Adipose tissue (tissue), 3 donors: Measurements from ENCODE around the gene ORM1. TPM values are rescaled to one million over a fixed set of nuclear protein-coding genes. Genes with fewer than 3 reads are reported as not detected.
"Not testable (repeated sequence)": the region's sequence is repeated elsewhere in the genome, so short reads cannot be mapped to it uniquely, and the experiment has no call there.

Source experiments
- H3K27ac ChIP-seq: one replicate; pipeline ENCODE4 v1.5.1; 2013; ENCODE audit warnings: low read depth, low read length
- WGBS, 3 donors: extraction: QIAGEN DNeasy Blood & Tissue Kit; methylation state at CpG; one replicate each; pipeline ENCODE4 v1.1.7; 2013; 5-methylcytosine and 5-hydroxymethylcytosine counted together
- polyA plus RNA-seq, 3 donors: library from polyadenylated mRNA; stranded (reverse); fragments of 200-250 nt; gene quantifications; one replicate each; pipeline ENCODE4 v1.2.3, GENCODE V29; 2013
- donor health status: healthy with polysubstance abuse.
- donor health status: Bipolar disorder and iron deficiency.
- donor health status: healthy.

ORM1 gene
- polyA plus RNA-seq: 10 to 100 TPM in 1 of 3 donors, 1 to 10 TPM in 1, not detected in 1; 6.9 to 18.0 TPM

DNA sequence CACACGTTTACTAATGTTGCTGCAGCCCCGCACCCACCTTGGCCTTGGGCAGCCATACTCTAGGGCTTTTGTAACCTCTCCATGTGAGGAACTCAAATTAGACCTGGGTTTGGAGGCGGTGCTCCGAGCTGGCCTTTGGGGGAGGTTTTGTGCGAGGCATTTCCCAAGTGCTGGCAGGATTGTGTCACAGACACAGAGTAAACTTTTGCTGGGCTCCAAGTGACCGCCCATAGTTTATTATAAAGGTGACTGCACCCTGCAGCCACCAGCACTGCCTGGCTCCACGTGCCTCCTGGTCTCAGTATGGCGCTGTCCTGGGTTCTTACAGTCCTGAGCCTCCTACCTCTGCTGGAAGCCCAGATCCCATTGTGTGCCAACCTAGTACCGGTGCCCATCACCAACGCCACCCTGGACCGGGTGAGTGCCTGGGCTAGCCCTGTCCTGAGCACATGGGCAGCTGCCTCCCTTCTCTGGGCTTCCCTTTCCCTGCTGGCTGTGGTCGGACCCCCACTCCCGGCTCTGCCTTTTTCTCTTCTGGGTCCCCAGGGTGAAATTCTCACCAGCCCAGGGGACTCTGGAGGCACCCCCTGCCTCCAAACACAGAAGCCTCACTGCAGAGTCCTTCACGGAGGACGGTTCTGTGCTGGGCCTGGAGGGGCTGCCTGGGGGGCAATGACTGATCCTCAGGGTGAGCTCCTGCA, at the start of gene ORM1:
ORM1 (plus strand) TSS at position 268 of the 701 bp plus-strand sequence; CDS start at position 304, 36 bp downstream.
- WGBS, 3 donors: 54 to 74% (median 73%) methylated on average over 2 to 3 of the region's 15 CpGs
- H3K27ac ChIP-seq: not testable (repeated sequence)

GRCh38 chr9:114273461-114273881, 49.4 kb upstream of the ORM1 start:
- WGBS, 3 donors: 79 to 92% (median 87%) methylated on average over 7 of the region's 7 CpGs
- no peak overlapping the region for H3K27ac ChIP-seq

GRCh38 chr9:114274217-114274616, 48.7 kb upstream of the ORM1 start:
- 93 to 97% (median 93%) methylated on average over 5 of the region's 5 CpGs for WGBS, 3 donors
- H3K27ac ChIP-seq: no peak overlapping the region

DNA sequence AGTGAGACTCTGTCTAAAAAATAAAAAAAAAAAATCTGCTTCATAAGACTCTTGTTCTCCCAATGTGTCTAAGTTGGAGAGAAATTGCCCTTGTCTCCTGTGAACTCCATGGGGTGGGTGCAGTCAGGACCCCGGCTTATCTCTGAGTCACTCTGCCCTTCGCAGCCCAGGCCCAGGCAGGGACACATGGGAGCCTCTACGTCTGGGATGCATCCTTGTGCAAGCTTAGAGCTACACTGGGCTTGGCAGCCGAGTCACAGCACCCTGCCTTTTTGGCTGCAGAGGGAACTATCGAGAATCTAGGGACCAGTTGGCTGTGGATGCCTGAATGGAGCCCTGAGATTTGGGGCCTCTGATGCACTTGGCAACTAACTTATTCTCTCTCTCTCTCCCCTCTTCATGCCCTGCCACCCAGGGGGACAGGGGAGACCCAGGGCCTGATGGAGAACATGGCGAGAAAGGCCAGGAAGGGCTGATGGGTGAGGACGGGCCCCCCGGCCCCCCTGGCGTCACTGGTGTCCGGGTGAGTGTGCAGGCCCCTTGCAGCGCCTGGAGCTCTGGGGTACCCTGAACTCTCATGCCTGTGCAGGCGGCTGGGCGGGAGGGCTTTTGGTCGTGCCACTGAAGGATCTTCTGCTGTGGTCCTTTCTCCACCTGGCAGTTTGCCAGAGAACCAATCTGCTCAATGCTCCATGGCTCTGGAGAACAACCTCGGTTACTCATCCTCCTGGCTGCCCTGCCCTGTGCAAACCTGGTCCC, 47.5 kb upstream of the ORM1 start:
- WGBS, 3 donors: 90 to 91% (median 90%) methylated on average over 15 of the region's 15 CpGs
- H3K27ac ChIP-seq: no peak overlapping the region

DNA sequence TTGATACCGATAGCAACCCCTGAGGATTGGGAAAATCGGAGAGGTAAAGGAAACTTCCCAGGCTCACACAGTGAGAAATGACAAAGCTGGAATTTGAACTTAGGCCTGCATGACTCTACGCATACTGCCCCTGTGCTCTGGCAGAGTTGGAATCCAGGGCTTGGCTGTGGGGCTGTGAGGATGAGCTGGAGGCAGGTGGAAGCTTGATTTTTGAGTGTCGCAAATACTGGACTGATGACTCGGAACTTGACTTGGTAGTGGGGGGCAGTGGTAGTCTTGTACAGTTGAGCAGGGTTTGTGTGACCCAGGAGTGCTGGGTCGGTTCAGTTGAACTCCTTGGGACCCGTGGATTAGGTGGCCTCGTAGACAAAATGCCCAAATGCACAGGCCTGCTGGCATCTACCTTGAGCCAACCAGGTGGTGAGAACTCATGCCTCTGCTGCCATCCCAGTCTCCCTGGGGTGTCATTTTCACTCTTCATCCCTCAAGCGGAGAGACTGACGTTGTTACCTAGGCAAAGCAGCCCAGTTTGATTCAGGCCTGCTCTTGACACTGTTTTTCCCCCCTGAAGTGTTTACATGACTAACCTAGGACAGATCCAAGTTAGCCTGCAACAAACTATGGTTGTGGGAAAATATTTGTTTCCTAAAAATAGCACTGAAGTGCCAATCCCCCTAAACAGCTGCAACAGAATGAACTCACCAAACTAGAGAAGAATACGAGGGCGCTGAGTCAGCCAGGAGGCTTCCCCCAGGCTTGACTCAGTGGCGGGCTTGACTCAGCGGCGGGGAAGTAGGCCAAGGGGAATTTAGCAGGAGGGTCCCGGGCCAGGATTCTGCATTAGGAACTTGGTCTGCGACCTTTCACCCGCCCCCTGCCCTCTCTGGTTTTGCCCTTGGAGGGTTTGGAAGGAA, 45.7 kb upstream of the ORM1 start:
- WGBS, 3 donors: 81 to 89% (median 86%) methylated on average over 18 of the region's 18 CpGs
- H3K27ac ChIP-seq: no peak overlapping the region

DNA sequence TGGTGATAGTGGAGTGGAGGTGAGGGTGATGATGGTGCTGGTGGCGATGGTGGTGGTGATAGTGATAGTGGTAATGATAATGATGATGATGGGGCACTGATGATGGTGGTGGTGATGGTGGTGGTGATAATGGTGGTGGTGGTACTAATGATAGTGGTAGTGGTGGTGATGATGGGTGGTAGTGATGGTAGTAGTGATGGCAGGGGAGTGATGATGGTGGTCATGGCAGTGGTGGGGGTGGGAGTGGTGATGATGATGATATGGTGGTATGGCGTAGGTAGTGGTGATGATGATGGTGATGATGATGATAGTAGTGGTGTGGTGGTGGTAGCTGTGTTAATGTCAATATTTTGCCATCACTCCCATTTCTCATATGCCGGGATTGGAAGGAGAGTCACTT, 44.5 kb upstream of the ORM1 start:
- WGBS, 3 donors: 88 to 94% (median 89%) methylated on average over 2 to 3 of the region's 3 CpGs
- no peak overlapping the region for H3K27ac ChIP-seq

GRCh38 chr9:114278881-114279570, 43.9 kb upstream of the ORM1 start:
- WGBS, 3 donors: 84 to 87% (median 87%) methylated on average over 14 of the region's 14 CpGs
- H3K27ac ChIP-seq: no peak overlapping the region

DNA sequence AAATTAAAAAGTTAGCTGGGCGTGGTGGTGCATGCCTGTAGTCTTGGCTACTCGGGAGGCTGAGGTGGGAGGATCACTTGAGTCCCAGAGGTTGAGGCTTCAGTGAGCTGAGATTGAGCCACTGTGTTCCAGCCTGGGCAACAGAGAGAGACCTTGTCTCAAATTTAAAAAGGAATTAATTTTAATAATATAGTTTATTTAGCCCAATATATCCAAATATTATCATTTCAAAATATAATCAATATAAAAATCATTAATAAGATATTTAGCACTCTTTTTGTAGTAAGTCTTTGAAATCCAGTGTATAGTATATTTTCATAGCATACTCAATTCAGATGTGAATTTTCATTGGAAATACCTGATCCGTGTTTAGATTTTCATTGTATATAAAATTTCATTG, 43.2 kb upstream of the ORM1 start:
- WGBS, 3 donors: 96% methylated on average over 3 of the region's 3 CpGs
- H3K27ac ChIP-seq: no peak overlapping the region

- WGBS, 3 donors: 61 to 86% (median 74%) methylated on average over 8 of the region's 8 CpGs
- no peak overlapping the region for H3K27ac ChIP-seq
These were observed 42.0 kb upstream of the ORM1 start for GRCh38 chr9:114280636-114281472.

- no peak overlapping the region for H3K27ac ChIP-seq
- 66 to 72% (median 69%) methylated on average over 12 of the region's 12 CpGs for WGBS, 3 donors
These were observed 41.3 kb upstream of the ORM1 start for GRCh38 chr9:114281473-114282103.

DNA sequence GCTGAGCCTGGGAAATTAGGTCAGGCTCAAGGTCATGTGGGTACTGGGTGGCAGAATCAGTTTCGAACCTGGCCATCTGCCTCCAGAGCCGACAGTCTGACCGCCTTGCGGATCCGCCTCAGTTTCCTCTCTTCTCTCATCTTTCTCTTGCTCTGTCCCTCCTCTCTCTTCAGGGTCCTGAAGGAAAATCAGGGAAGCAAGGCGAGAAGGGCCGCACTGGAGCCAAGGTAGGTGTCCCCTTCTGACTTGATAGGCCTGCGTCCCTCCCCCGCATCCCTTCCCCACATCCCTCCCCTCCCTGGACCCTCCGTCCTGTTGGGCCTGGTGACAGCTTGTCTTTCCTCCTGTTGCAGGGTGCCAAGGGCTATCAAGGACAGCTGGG, 40.8 kb upstream of the ORM1 start:
- H3K27ac ChIP-seq: no peak overlapping the region
- WGBS, 3 donors: 86 to 94% (median 92%) methylated on average over 9 to 10 of the region's 10 CpGs

- H3K27ac ChIP-seq: no peak overlapping the region
- WGBS, 3 donors: 77 to 87% (median 87%) methylated on average over 6 of the region's 6 CpGs
These were observed 40.4 kb upstream of the ORM1 start for GRCh38 chr9:114282507-114282906.

GRCh38 chr9:114282926-114283325, 40.0 kb upstream of the ORM1 start:
- 39 to 84% (median 43%) methylated on average over 5 of the region's 5 CpGs for WGBS, 3 donors
- H3K27ac ChIP-seq: no peak overlapping the region

GRCh38 chr9:114283551-114284111, 39.3 kb upstream of the ORM1 start:
- WGBS, 3 donors: 88 to 95% (median 91%) methylated on average over 14 of the region's 14 CpGs
- no peak overlapping the region for H3K27ac ChIP-seq

- WGBS, 3 donors: 90 to 97% (median 95%) methylated on average over 11 of the region's 11 CpGs
These were observed 38.4 kb upstream of the ORM1 start for GRCh38 chr9:114284316-114285060.

More at GRCh38 chr9:114284316-114285060, 38.4 kb upstream of the ORM1 start:
- H3K27ac ChIP-seq: no peak overlapping the region
